GM23248 (cell line): ENCODE data around the gene DUSP10. TPM values are rescaled to one million over a fixed set of nuclear protein-coding genes. Genes with fewer than 3 reads are reported as not detected.

ENCODE experiments used
- DNase-seq: peaks from one replicate; pipeline ENCODE4 v3.0.0-alpha.2; 2015
- H2AFZ ChIP-seq: fragments of 200-600 bp; sonication (generic); 2 replicates; pipeline ENCODE4 v1.6.1; 2016; ENCODE audit warnings: antibody characterized with exemption
- H3F3A ChIP-seq: fragments of 200-600 bp; sonication (generic); 2 replicates; pipeline ENCODE4 v1.6.1; 2016; ENCODE audit warnings: mild to moderate bottlenecking, antibody characterized with exemption, mixed run types; ENCODE audit not compliant: insufficient read depth
- H3K27ac ChIP-seq: fragments of 200-600 bp; sonication (generic); 2 replicates; pipeline ENCODE4 v1.5.1; 2016; ENCODE audit warnings: mild to moderate bottlenecking
- H3K27me3 ChIP-seq: fragments of 200-600 bp; sonication (generic); replicated peaks from 2 replicates; pipeline ENCODE4 v1.6.1; 2016; ENCODE audit warnings: mild to moderate bottlenecking; ENCODE audit not compliant: insufficient read depth
- H3K36me3 ChIP-seq: fragments of 200-600 bp; sonication (generic); 2 replicates; pipeline ENCODE4 v1.6.1; 2016; ENCODE audit warnings: low read depth, mild to moderate bottlenecking
- H3K4me1 ChIP-seq: fragments of 200-600 bp; sonication (generic); 2 replicates; pipeline ENCODE4 v1.6.1; 2016; ENCODE audit warnings: mild to moderate bottlenecking; ENCODE audit not compliant: insufficient read depth
- H3K4me2 ChIP-seq: fragments of 200-600 bp; sonication (generic); one replicate; pipeline ENCODE4 v1.6.1; 2016; ENCODE audit warnings: mild to moderate bottlenecking; ENCODE audit not compliant: unreplicated experiment
- H3K4me3 ChIP-seq: fragments of 200-600 bp; sonication (generic); 2 replicates; pipeline ENCODE4 v1.5.1; 2016; ENCODE audit warnings: mild to moderate bottlenecking
- H3K79me2 ChIP-seq: fragments of 200-600 bp; sonication (generic); 2 replicates; pipeline ENCODE4 v1.6.1; 2016; ENCODE audit warnings: mild to moderate bottlenecking; ENCODE audit not compliant: insufficient read depth
- H3K9ac ChIP-seq: fragments of 200-600 bp; sonication (generic); 2 replicates; pipeline ENCODE4 v1.6.1; 2016; ENCODE audit warnings: mild to moderate bottlenecking
- H3K9me2 ChIP-seq: fragments of 200-600 bp; sonication (generic); 2 replicates; pipeline ENCODE4 v1.6.1; 2016; ENCODE audit warnings: mixed run types, mild to moderate bottlenecking, moderate library complexity; ENCODE audit not compliant: insufficient read depth
- H3K9me3 ChIP-seq: fragments of 200-600 bp; sonication (generic); one replicate; pipeline ENCODE4 v1.6.1; 2017; ENCODE audit warnings: low read depth
- H4K20me1 ChIP-seq: fragments of 200-600 bp; sonication (generic); 2 replicates; pipeline ENCODE4 v1.6.0; 2016; ENCODE audit not compliant: insufficient read depth
- EZH2 ChIP-seq: fragments of 200-600 bp; sonication (generic); IDR thresholded peaks from 2 replicates; pipeline ENCODE4 v1.6.1; 2018; ENCODE audit warnings: antibody characterized with exemption, mild to moderate bottlenecking; ENCODE audit not compliant: insufficient read depth, poor library complexity, severe bottlenecking
- EZH2phosphoT487 ChIP-seq: fragments of 200-600 bp; sonication (generic); IDR thresholded peaks from 2 replicates; pipeline ENCODE4 v1.6.1; 2018; ENCODE audit warnings: antibody characterized with exemption, moderate library complexity, mild to moderate bottlenecking, low read depth; ENCODE audit not compliant: insufficient read depth
- WGBS, 2 experiments: methylation state at CpG; one replicate each; pipeline ENCODE4 v1.1.6; 2015 to 2017; ENCODE audit warnings: low lambda C conversion rate in 2 of 2, low coverage in 1 of 2; ENCODE audit errors: missing lambda C conversion rate in 2 of 2; 5-methylcytosine and 5-hydroxymethylcytosine counted together
- in situ Hi-C: fragments of 300-500 bp; cut with MboI; formaldehyde crosslinking; loops from 2 replicates; pipeline ENCODE4 v1.15.0; 2020
- polyA plus RNA-seq: library from polyadenylated mRNA; unstranded; fragments of >200 nt; fragmentation: Nextera tagmentation; extraction: Ambion mirVana; gene quantifications from 2 replicates; pipeline ENCODE4 v1.2.1, GENCODE V29; 2016
- total RNA-seq: library from RNA; depleted of rRNA; stranded (reverse); fragments of >200 nt; shearing (Covaris generic); gene quantifications from 2 replicates; pipeline ENCODE4 v1.2.3, GENCODE V29; 2014

The DUSP10 gene
- total and polyA plus RNA-seq, 2 experiments from 2014 or later: 10.5 to 16.4 TPM

- H3K9me2 ChIP-seq: no peaks in the 10 kb centered on the region
- DNase-seq: no peak
- H3K27ac ChIP-seq: no peak overlapping the region
- H3K9me3 ChIP-seq: no peaks in the 10 kb centered on the region
- in situ Hi-C loops: no loop called here
- H3K4me2 ChIP-seq: no peak overlapping the region
- no peaks in the 10 kb centered on the region for H3K27me3 ChIP-seq
- H3K4me1 ChIP-seq: peaks cover 23% of the 10 kb centered on the region
- peaks cover 58% of the 10 kb centered on the region for H3K79me2 ChIP-seq
- peaks cover 22% of the 10 kb centered on the region for H3F3A ChIP-seq
- TF ChIP-seq EZH2phosphoT487: no peak
- no peak for TF ChIP-seq EZH2
- H2AFZ ChIP-seq: no peak overlapping the region
- no peak overlapping the region for H3K9ac ChIP-seq
- H3K36me3 ChIP-seq: peaks cover 23% of the 10 kb centered on the region
- WGBS, 2 experiments: 97 to 99% methylated on average over 12 of the region's 12 CpGs
- no peak overlapping the region for H3K4me3 ChIP-seq
- H4K20me1 ChIP-seq: no peaks in the 10 kb centered on the region
Measured at GRCh38 chr1:221706191-221706590, 35.7 kb downstream of the DUSP10 start.

GRCh38 chr1:221704306-221704705, 37.6 kb downstream of the DUSP10 start:
- no peaks in the 10 kb centered on the region for H3K9me2 ChIP-seq
- peaks cover 33% of the 10 kb centered on the region for H3K4me1 ChIP-seq
- no peaks in the 10 kb centered on the region for H4K20me1 ChIP-seq
- no peak overlapping the region for H2AFZ ChIP-seq
- peaks cover 39% of the 10 kb centered on the region for H3K79me2 ChIP-seq
- H3K27ac ChIP-seq: peak overlapping the region; percentile 30; the same call in 1 of the 2 replicates
- in situ Hi-C loops: no loop called here
- DNase-seq: peak; percentile 62
- H3K4me2 ChIP-seq: no peak overlapping the region
- peaks cover 27% of the 10 kb centered on the region for H3F3A ChIP-seq
- H3K36me3 ChIP-seq: peaks cover 23% of the 10 kb centered on the region
- no peaks in the 10 kb centered on the region for H3K9me3 ChIP-seq
- no peaks in the 10 kb centered on the region for H3K27me3 ChIP-seq
- H3K9ac ChIP-seq: no peak overlapping the region
- no peak overlapping the region for H3K4me3 ChIP-seq
- 60 to 86% methylated on average over 1 of the region's 1 CpG for WGBS, 2 experiments
- TF ChIP-seq EZH2phosphoT487: no peak
- no peak for TF ChIP-seq EZH2

GRCh38 chr1:221701570-221702186, 40.2 kb downstream of the DUSP10 start:
- Histone ChIP-seq H4K20me1 (no peaks in the 10 kb centered on the region), H3K4me2 (no peak overlapping the region), H3K9me2 (no peaks in the 10 kb centered on the region; the same call in 1 of the 2 replicates), H3K27ac (no peak overlapping the region), H3K9me3 (no peaks in the 10 kb centered on the region), H3K9ac (no peak overlapping the region), H2AFZ (no peak overlapping the region), H3K4me3 (no peak overlapping the region), H3F3A (peaks cover 45% of the 10 kb centered on the region), H3K79me2 (peaks cover 13% of the 10 kb centered on the region), H3K4me1 (peaks cover 41% of the 10 kb centered on the region), H3K36me3 (peaks cover 23% of the 10 kb centered on the region), H3K27me3 (no peaks in the 10 kb centered on the region)
- in situ Hi-C loops: no loop called here
- no peak for TF ChIP-seq EZH2
- no peak for TF ChIP-seq EZH2phosphoT487
- 89 to 100% methylated on average over 1 of the region's 1 CpG for whole genome bisulfite sequencing, 2 experiments
- no peak for DNase-seq

- Histone ChIP-seq H3K4me3 (no peak overlapping the region), H3K79me2 (peaks cover 6% of the 10 kb centered on the region), H3F3A (peaks cover 52% of the 10 kb centered on the region), H2AFZ (no peak overlapping the region), H3K4me1 (peaks cover 49% of the 10 kb centered on the region), H4K20me1 (no peaks in the 10 kb centered on the region), H3K36me3 (peaks cover 23% of the 10 kb centered on the region), H3K9ac (no peak overlapping the region), H3K9me3 (no peaks in the 10 kb centered on the region), H3K27me3 (no peaks in the 10 kb centered on the region), H3K27ac (no peak overlapping the region), H3K9me2 (no peaks in the 10 kb centered on the region; the same call in 1 of the 2 replicates), H3K4me2 (no peak overlapping the region)
- no peak for DNase-seq
- TF ChIP-seq EZH2 (no peak), EZH2phosphoT487 (no peak)
- in situ Hi-C loops: no loop called here
- WGBS, 2 experiments: 94 to 97% methylated on average over 2 of the region's 2 CpGs
Measured at GRCh38 chr1:221700948-221701347, 40.9 kb downstream of the DUSP10 start.
